ENCODE measurements around the gene GARIN5A. TPM values are rescaled to one million over a fixed set of nuclear protein-coding genes. Genes with fewer than 3 reads are reported as not detected.

The GARIN5A gene
- total and polyA plus RNA-seq, 2 experiments from 2014 or later = 0.20 TPM; not detected in 1

DNA sequence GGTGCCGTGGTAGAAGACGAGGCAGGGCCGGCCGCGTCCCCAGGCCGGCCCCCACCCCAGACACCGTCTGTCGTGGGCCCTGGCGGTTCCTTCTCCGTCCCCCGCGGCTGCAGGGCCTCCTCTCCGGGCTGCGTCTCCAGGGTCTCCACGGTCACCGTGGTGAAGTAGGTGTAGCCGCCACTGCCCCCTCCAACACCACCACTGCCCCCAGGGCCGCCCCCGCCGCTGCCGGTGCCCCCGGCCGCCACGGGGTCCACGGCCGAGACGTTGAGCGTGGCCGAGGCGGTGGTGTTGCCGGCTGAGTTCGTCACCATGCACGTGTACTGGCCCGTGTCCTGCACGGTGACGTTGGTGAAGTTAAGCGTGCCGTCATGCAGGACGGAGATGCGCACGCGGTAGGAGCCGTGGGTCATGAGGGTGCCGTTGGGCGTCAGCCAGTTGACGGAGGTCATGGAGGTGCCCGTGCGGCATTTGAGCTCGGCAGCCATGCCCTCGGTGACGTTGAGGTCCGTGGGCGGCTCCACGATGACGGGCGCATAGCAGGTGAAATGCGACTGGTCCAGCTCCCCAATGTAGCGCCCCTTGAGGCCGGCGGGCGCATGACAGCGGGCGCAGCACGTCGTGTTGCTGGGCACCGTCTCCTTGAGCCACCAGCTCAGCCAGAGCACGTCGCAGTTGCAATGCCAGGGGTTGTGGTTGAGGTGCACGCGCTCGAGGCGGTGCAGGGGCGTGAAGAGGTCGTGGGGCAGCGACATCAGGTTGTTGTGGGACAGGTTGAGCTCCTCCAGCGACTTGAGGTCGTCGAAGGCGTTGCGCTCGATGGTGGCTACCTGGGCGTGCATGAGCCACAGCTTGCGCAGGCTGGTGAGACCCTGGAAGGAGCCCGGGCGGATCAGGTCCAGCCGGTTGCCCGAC is 41.7 kb upstream of the GARIN5A start:
- in situ Hi-C loops (cut with MboI) = no loop called here
- Histone ChIP-seq H2AFZ (no peak overlapping the region), H3K9me2 (ENCODE audit: insufficient read depth) (no peaks in the 10 kb centered on the region), H3K27ac (no peak overlapping the region), H3F3A (ENCODE audit: insufficient read depth) (no peaks in the 10 kb centered on the region), H3K4me2 (ENCODE audit: unreplicated experiment) (no peak overlapping the region), H4K20me1 (ENCODE audit: insufficient read depth) (no peaks in the 10 kb centered on the region), H3K79me2 (ENCODE audit: insufficient read depth) (no peaks in the 10 kb centered on the region), H3K9ac (no peak overlapping the region), H3K4me3 (no peak overlapping the region), H3K4me1 (ENCODE audit: insufficient read depth) (no peaks in the 10 kb centered on the region), H3K27me3 (replicated peaks; ENCODE audit: insufficient read depth) (no peaks in the 10 kb centered on the region), H3K36me3 (ENCODE audit: low read depth) (no peaks in the 10 kb centered on the region), H3K9me3 (ENCODE audit: low read depth) (no peaks in the 10 kb centered on the region)
- WGBS, 2 experiments (ENCODE audit: low coverage in 1 of 2, low lambda C conversion rate in 2 of 2, missing lambda C conversion rate in 2 of 2) = 88 to 91% methylated on average over 40 to 85 of the region's 87 CpGs
- no peak for DNase-seq
- TF ChIP-seq EZH2phosphoT487 (IDR thresholded peaks at IDR 0.05; ENCODE audit: insufficient read depth, low read depth) = no peak
- TF ChIP-seq EZH2 (IDR thresholded peaks at IDR 0.05; ENCODE audit: insufficient read depth, poor library complexity, severe bottlenecking) = no peak

DNA sequence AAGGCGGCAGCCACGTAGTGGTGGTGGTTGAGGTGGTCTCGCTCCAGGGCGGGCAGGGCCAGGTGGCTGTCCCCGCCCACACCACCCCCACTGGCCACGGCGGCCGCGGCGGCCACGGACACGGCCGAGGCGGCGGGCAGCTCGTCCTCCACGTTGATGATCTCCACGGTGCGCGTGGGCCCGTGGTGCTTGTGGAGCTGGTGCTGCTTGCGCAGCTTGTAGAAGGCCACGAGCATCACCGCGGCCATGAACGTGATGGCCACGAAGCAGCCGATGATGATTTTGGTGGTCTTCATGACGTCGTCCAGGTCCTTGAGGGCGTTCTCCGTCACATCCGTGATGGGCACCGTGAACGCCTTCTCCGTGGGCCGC is 41.0 kb upstream of the GARIN5A start:
- Histone ChIP-seq H3K27me3 (replicated peaks; ENCODE audit: insufficient read depth) (no peaks in the 10 kb centered on the region), H3F3A (ENCODE audit: insufficient read depth) (no peaks in the 10 kb centered on the region), H3K36me3 (ENCODE audit: low read depth) (no peaks in the 10 kb centered on the region), H3K79me2 (ENCODE audit: insufficient read depth) (no peaks in the 10 kb centered on the region), H3K9me2 (ENCODE audit: insufficient read depth) (no peaks in the 10 kb centered on the region), H3K4me1 (ENCODE audit: insufficient read depth) (no peaks in the 10 kb centered on the region), H3K4me2 (ENCODE audit: unreplicated experiment) (no peak overlapping the region), H4K20me1 (ENCODE audit: insufficient read depth) (no peaks in the 10 kb centered on the region), H3K9me3 (ENCODE audit: low read depth) (no peaks in the 10 kb centered on the region), H3K4me3 (no peak overlapping the region), H3K27ac (no peak overlapping the region), H3K9ac (no peak overlapping the region), H2AFZ (no peak overlapping the region)
- TF ChIP-seq EZH2 (IDR thresholded peaks at IDR 0.05; ENCODE audit: insufficient read depth, poor library complexity, severe bottlenecking) = no peak
- TF ChIP-seq EZH2phosphoT487 (IDR thresholded peaks at IDR 0.05; ENCODE audit: insufficient read depth, low read depth) = no peak
- 90 to 93% methylated on average over 37 of the region's 37 CpGs for WGBS, 2 experiments (ENCODE audit: low coverage in 1 of 2, low lambda C conversion rate in 2 of 2, missing lambda C conversion rate in 2 of 2)
- in situ Hi-C loops (cut with MboI) = no loop called here
- DNase-seq = no peak

DNA sequence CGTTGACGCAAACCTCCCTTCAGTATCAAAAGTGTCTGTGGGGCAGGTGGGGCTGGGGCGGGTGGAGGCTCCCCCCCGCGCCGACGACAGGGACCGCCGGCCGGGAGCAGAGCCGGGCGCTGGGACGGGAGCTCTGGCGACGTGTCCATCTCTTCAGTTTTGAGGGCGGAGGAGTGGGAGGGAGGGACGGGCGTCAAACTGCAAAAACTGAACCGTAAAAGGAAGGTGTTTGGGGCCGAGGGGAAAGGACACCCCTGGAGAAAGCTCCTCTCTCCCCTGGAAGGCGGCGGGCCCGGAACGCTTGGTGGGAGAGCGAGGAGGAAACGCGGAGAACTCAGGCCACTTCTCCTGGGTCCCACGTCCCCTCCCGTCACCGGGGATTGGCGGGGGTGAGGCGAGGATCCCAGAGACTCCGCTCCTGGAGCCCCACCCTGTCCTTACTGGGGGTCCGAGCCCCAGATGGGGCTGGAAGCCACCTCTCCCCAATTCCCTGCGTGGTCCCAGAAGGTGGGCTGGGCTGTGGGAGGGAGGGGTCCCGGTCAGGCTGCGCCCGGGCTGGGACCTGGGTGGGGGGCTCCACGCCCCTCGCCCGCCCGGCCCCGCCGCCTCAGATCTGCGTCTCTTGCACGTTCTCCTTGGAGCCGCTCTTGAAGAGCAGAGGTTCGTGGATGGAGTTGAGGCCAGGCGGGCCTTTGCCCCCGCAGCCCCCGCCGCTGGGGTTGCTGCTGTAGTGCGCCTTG is 40.5 kb upstream of the GARIN5A start:
- DNase-seq = no peak
- H3K9ac ChIP-seq = no peak overlapping the region
- H3K4me3 ChIP-seq = no peak overlapping the region
- WGBS, 2 experiments (ENCODE audit: low coverage in 1 of 2, low lambda C conversion rate in 2 of 2, missing lambda C conversion rate in 2 of 2) = 72 to 90% methylated on average over 15 to 51 of the region's 53 CpGs
- H3K4me2 ChIP-seq (ENCODE audit: unreplicated experiment) = no peak overlapping the region
- TF ChIP-seq EZH2 (IDR thresholded peaks at IDR 0.05; ENCODE audit: insufficient read depth, poor library complexity, severe bottlenecking) = no peak
- no peak for TF ChIP-seq EZH2phosphoT487 (IDR thresholded peaks at IDR 0.05; ENCODE audit: insufficient read depth, low read depth)
- H4K20me1 ChIP-seq (ENCODE audit: insufficient read depth) = no peaks in the 10 kb centered on the region
- H2AFZ ChIP-seq = no peak overlapping the region
- no peaks in the 10 kb centered on the region for H3F3A ChIP-seq (ENCODE audit: insufficient read depth)
- H3K4me1 ChIP-seq (ENCODE audit: insufficient read depth) = no peaks in the 10 kb centered on the region
- H3K9me2 ChIP-seq (ENCODE audit: insufficient read depth) = no peaks in the 10 kb centered on the region
- no peaks in the 10 kb centered on the region for H3K27me3 ChIP-seq (replicated peaks; ENCODE audit: insufficient read depth)
- H3K27ac ChIP-seq = no peak overlapping the region
- H3K79me2 ChIP-seq (ENCODE audit: insufficient read depth) = no peaks in the 10 kb centered on the region
- in situ Hi-C loops (cut with MboI) = no loop called here
- no peaks in the 10 kb centered on the region for H3K9me3 ChIP-seq (ENCODE audit: low read depth)
- H3K36me3 ChIP-seq (ENCODE audit: low read depth) = no peaks in the 10 kb centered on the region

DNA sequence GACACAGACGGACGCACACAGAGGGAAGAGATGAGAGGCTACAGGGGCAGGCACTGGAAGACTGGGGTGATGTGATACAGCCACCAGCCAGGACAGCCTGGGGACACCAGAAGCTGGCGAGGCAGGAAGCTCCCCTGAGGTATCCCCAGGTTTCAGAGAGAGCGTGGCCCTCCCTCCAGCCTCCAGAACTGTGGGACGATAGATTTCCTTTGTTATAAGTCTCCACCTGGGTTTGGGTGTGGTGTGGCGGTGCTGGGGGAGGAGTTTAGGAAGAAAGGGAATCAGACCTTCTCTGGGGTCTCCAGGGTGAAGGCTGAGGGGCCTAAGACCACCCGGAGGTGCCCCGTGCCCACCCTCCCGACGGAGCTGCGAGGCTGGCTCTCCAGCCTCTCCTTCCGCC is 39.8 kb upstream of the GARIN5A start:
- Histone ChIP-seq H3K4me3 (no peak overlapping the region), H3K4me2 (ENCODE audit: unreplicated experiment) (no peak overlapping the region), H3K9me2 (ENCODE audit: insufficient read depth) (no peaks in the 10 kb centered on the region), H3K4me1 (ENCODE audit: insufficient read depth) (no peaks in the 10 kb centered on the region), H2AFZ (no peak overlapping the region), H3F3A (ENCODE audit: insufficient read depth) (no peaks in the 10 kb centered on the region), H3K27me3 (replicated peaks; ENCODE audit: insufficient read depth) (no peaks in the 10 kb centered on the region), H3K9me3 (ENCODE audit: low read depth) (no peaks in the 10 kb centered on the region), H3K79me2 (ENCODE audit: insufficient read depth) (no peaks in the 10 kb centered on the region), H3K36me3 (ENCODE audit: low read depth) (no peaks in the 10 kb centered on the region), H3K27ac (no peak overlapping the region), H3K9ac (no peak overlapping the region), H4K20me1 (ENCODE audit: insufficient read depth) (no peaks in the 10 kb centered on the region)
- no peak for DNase-seq
- in situ Hi-C loops (cut with MboI) = no loop called here
- TF ChIP-seq EZH2 (IDR thresholded peaks at IDR 0.05; ENCODE audit: insufficient read depth, poor library complexity, severe bottlenecking) (no peak), EZH2phosphoT487 (IDR thresholded peaks at IDR 0.05; ENCODE audit: insufficient read depth, low read depth) (no peak)
- WGBS, 2 experiments (ENCODE audit: low coverage in 1 of 2, low lambda C conversion rate in 2 of 2, missing lambda C conversion rate in 2 of 2) = 57% methylated on average over 6 to 12 of the region's 12 CpGs

All from GM23248 (cell line).